ENCODE measurements around the gene TAS2R3. TPM values are rescaled to one million over a fixed set of nuclear protein-coding genes. Genes with fewer than 3 reads are reported as not detected.

Gene TAS2R3
- total and polyA plus RNA-seq, 2 of the 13 experiments (the other 11 are each of a cell fraction or from before 2014, with no cell fraction given): 0.74 to 1.1 TPM

DNA sequence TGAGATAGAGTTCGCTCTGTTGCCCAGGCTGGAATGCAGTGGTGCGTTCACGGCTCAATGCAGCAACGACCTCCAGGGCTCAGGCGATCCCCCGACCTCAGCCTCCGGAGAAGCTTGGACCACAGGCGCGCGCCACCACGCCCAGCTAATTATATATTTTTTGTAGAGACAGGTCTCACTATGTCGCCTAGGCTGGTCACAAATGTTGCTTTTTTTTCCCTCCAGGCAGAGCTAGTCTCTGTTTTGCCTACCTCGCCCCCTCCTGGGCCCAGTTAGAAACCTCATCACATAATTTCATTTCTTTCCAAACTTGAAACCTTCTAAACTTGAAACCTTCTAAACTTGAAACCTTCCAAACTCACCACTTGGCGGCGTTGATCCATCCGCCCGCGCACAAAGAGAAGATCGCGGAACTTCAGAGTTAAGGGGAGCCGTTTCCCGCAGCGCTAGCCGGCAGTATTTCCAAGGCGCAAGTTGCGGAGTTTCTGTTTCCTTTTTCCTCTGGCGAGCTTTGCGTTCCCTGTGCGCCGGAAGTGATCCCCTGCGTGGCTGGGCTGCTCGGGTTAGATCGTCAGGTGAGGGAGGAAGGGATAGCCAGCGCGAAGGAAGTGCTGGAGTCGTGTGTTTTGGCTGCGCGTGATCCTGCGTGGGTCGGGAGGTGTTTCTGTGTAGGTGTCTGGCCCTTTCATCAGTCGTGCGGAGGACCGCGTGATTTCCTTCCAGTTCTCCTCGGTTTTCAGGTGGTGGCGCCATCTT, 25.9 kb upstream of the TAS2R3 start, which contains the start of gene SSBP1 (continued):
- peak; percentile 99 for TF ChIP-seq ZNF574 (CRISPR knock-in tag; IDR thresholded peaks at IDR 0.05)
- peak; percentile 95 for TF ChIP-seq ZNF605 (CRISPR knock-in tag; IDR thresholded peaks at IDR 0.05)
- peak; percentile 64; the same call in 1 of the 2 replicates for TF ChIP-seq ZNF678 (CRISPR knock-in tag; IDR thresholded peaks at IDR 0.05)
- TF ChIP-seq ZNF333 (CRISPR knock-in tag; IDR thresholded peaks at IDR 0.05; ENCODE audit: borderline replicate concordance): no peak
- TF ChIP-seq CEBPG (CRISPR knock-in tag; IDR thresholded peaks at IDR 0.05): peak; percentile 66
- peak; percentile 97 for TF ChIP-seq THAP11 (CRISPR knock-in tag; IDR thresholded peaks at IDR 0.05)
- peak; percentile 76 for TF ChIP-seq TFAP4 (IDR thresholded peaks at IDR 0.05; ENCODE audit: borderline replicate concordance, low read depth)
- TF ChIP-seq HOXD1 (CRISPR knock-in tag; IDR thresholded peaks at IDR 0.05): no peak; the same call in 1 of the 2 replicates
- 0 out of 2 replicates have a peak, but pooled peaks have one; percentile 38 for TF ChIP-seq REL (CRISPR knock-in tag; conservative IDR thresholded peaks at IDR 0.05)
- no peak for TF ChIP-seq ZNF446 (CRISPR knock-in tag; IDR thresholded peaks at IDR 0.05)
- peak; percentile 68; the same call in 1 of the 2 replicates for TF ChIP-seq ZNF24 (IDR thresholded peaks at IDR 0.05)
- TF ChIP-seq, protein P1, sequence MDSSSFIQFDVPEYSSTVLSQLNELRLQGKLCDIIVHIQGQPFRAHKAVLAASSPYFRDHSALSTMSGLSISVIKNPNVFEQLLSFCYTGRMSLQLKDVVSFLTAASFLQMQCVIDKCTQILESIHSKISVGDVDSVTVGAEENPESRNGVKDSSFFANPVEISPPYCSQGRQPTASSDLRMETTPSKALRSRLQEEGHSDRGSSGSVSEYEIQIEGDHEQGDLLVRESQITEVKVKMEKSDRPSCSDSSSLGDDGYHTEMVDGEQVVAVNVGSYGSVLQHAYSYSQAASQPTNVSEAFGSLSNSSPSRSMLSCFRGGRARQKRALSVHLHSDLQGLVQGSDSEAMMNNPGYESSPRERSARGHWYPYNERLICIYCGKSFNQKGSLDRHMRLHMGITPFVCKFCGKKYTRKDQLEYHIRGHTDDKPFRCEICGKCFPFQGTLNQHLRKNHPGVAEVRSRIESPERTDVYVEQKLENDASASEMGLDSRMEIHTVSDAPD (CRISPR knock-in tag; IDR thresholded peaks at IDR 0.05): peak; percentile 45; the same call in 1 of the 2 replicates
- TF ChIP-seq, protein P2, sequence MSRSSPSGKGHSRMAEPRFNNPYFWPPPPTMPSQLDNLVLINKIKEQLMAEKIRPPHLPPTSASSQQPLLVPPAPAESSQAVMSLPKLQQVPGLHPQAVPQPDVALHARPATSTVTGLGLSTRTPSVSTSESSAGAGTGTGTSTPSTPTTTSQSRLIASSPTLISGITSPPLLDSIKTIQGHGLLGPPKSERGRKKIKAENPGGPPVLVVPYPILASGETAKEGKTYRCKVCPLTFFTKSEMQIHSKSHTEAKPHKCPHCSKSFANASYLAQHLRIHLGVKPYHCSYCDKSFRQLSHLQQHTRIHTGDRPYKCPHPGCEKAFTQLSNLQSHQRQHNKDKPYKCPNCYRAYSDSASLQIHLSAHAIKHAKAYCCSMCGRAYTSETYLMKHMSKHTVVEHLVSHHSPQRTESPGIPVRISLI (CRISPR knock-in tag; IDR thresholded peaks at IDR 0.05; ENCODE audit: borderline replicate concordance): no peak; the same call in 1 of the 2 replicates
- TF ChIP-seq, protein P3, sequence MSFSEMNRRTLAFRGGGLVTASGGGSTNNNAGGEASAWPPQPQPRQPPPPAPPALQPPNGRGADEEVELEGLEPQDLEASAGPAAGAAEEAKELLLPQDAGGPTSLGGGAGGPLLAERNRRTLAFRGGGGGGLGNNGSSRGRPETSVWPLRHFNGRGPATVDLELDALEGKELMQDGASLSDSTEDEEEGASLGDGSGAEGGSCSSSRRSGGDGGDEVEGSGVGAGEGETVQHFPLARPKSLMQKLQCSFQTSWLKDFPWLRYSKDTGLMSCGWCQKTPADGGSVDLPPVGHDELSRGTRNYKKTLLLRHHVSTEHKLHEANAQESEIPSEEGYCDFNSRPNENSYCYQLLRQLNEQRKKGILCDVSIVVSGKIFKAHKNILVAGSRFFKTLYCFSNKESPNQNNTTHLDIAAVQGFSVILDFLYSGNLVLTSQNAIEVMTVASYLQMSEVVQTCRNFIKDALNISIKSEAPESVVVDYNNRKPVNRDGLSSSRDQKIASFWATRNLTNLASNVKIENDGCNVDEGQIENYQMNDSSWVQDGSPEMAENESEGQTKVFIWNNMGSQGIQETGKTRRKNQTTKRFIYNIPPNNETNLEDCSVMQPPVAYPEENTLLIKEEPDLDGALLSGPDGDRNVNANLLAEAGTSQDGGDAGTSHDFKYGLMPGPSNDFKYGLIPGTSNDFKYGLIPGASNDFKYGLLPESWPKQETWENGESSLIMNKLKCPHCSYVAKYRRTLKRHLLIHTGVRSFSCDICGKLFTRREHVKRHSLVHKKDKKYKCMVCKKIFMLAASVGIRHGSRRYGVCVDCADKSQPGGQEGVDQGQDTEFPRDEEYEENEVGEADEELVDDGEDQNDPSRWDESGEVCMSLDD (CRISPR knock-in tag; IDR thresholded peaks at IDR 0.05; ENCODE audit: borderline replicate concordance): no peak
- peak; percentile 93 for TF ChIP-seq MYNN (CRISPR knock-in tag; IDR thresholded peaks at IDR 0.05; ENCODE audit: low read depth)
- no peak for TF ChIP-seq ZBTB7A (CRISPR knock-in tag; IDR thresholded peaks at IDR 0.05)
- TF ChIP-seq ARID2 (CRISPR knock-in tag; IDR thresholded peaks at IDR 0.05; ENCODE audit: borderline replicate concordance): peak; percentile 80
- TF ChIP-seq FOSL1 (CRISPR knock-in tag; IDR thresholded peaks at IDR 0.05; ENCODE audit: borderline replicate concordance): no peak
- peak; percentile 89 for TF ChIP-seq BORCS8-MEF2B (CRISPR knock-in tag; IDR thresholded peaks at IDR 0.05)
